SK-MEL-5 (cell line): ENCODE data around the gene COMTD1. TPM values are rescaled to one million over a fixed set of nuclear protein-coding genes. Genes with fewer than 3 reads are reported as not detected.
"Not testable (repeated sequence)": the region's sequence is repeated elsewhere in the genome, so short reads cannot be mapped to it uniquely, and the experiment has no call there.

ENCODE experiments used
- DNase-seq: peaks from one replicate; pipeline ENCODE4 v3.0.0-alpha.2; 2016; ENCODE audit warnings: low read depth, low spot score
- in situ Hi-C: cut with HindIII; loops from 2 replicates; pipeline ENCODE4 v1.10.0; 2016; ENCODE audit warnings: low sequenced_read_pairs, high pct_unique_total_duplicates, low pct_unique_long_range_greater_than_20kb
- total RNA-seq: library from RNA; depleted of rRNA; stranded (reverse); fragments of >200 nt; shearing (Covaris generic); gene quantifications from 2 replicates; pipeline ENCODE4 v1.2.3, GENCODE V29; 2014

COMTD1 gene
- total RNA-seq, 1 experiment from 2014 or later, result 15.5 TPM

GRCh38 chr10:75205908-75206307, 29.8 kb downstream of the COMTD1 start:
- in situ Hi-C loops, result no loop called here
- DNase-seq, result no peak

GRCh38 chr10:75203724-75204123, 32.0 kb downstream of the COMTD1 start:
- in situ Hi-C loops, result no loop called here

GRCh38 chr10:75203046-75203620, 32.6 kb downstream of the COMTD1 start:
- in situ Hi-C loops, DNase-seq: not testable (repeated sequence)

More at GRCh38 chr10:75203724-75204123, 32.0 kb downstream of the COMTD1 start:
- peak; percentile 16 for DNase-seq

GRCh38 chr10:75202321-75203045, 33.3 kb downstream of the COMTD1 start:
- no peak for DNase-seq
- in situ Hi-C loops, result no loop called here

- in situ Hi-C loops, result no loop called here
- no peak for DNase-seq
These were observed 33.9 kb downstream of the COMTD1 start for GRCh38 chr10:75201793-75202307.

GRCh38 chr10:75199949-75200348, 35.8 kb downstream of the COMTD1 start:
- in situ Hi-C loops, DNase-seq: not testable (repeated sequence)

DNA sequence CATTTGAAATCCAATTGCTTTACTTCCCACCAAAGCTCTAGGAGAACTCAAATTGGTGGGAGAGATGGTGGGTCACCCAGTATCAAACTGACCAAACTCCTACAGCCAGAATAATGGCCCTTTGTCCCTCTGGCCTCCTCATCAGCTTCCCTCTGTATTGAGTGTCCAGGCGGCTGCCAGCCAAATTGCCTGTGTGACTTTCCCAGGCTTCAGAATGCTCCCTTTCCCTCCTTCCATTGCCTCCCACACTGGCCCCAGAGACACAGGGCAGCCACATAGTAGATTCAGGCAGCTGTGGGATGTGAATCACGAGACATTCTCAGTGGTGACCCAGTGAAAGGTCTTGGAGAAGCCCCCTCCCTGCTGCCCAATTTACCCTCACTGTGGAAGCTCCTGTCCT, 37.9 kb downstream of the COMTD1 start:
- in situ Hi-C loops, result no loop called here
- DNase-seq, result peak; percentile 46

- no peak for DNase-seq
- in situ Hi-C loops, result no loop called here
These were observed 38.7 kb downstream of the COMTD1 start for GRCh38 chr10:75197066-75197465.

DNA sequence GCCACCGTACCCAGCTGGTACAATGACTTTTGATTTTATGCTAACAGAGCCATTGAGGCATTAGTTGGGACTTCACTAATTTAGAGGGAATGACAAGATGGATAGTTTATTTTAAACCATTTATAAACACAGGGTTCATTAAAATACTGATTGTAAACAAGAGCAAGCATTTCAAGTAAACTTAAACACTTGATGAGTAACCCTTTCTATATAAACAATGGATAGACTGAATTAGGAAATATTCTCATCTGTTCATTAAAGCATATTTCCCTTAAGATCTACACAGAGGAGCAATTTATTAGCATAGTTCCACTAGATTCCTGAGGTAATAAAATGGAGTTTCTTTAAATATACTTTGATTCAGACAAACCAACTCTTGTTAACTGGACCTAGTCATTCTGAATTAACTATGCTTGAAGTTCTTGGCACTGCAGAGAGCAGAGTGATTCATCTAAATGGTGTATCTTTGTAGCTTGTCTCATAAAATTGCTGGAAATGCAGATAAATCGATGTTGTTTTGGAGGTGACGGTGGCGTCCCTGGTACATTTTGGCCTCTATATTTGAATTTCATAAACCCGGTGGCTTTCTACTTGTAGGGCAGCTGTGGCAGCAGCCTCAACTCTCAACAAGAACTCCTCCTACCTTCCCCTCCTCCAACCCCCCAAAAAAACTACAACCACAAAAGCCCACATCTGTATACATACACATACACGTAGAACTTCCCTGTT, 40.6 kb downstream of the COMTD1 start:
- peak; percentile 49 for DNase-seq
- in situ Hi-C loops, result no loop called here

DNA sequence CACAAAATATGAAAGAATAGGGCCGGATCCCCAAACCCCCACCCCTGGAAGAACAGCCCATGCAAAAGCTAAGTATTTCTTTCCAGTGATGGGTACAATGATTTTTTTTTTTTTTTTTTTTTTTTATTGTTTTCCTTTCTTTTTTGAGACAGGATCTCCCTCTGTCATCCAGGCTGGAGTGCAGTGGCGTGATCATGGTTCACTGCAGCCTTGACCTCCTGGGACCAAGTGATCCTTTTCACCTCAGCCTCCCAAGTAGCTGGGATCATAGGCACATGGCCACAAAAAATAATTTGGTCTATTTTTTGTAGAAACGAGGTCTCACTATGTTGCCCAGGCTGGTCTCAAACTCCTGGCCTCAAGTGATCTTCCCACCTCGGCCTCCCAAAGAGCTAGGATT, 41.1 kb downstream of the COMTD1 start:
- DNase-seq, in situ Hi-C loops: not testable (repeated sequence)

DNA sequence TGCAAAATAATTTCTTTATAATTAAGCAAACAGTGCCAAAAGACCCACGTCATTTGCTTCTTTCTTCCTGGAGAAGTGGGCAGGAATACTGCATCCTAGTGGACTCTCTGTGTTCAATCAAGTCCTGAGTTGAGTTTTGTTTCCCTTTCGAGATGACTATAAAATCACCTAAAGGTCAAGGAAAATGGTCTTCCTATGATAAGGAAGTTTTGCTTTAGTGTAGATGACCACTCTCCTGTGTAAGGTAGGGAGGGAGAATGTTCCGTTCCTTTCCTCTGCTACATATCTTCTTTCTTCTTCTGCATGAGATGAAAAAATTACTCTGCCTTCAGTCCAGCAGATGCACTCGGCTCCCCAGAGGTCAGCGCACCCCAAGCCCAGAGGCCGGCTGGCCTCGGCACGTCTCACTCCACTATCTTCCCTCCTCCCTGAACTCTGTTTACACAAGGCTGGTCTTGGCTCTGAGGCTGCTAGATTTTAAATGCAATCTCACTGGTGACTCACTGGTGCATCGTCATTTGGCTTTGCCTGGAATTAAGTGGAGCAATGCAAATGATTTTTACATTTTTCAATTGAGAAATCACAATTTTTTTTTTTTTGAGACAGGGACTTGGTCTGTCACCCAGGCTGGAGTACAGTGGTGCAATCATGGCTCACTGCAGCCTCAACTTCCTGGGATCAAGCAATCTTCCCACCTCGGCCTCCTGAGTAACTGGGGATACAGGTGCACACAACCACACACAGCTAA, 43.8 kb downstream of the COMTD1 start:
- no peak for DNase-seq

GRCh38 chr10:75189266-75190096, 46.3 kb downstream of the COMTD1 start:
- DNase-seq, result no peak
- in situ Hi-C loops, result no loop called here

More for the DNA sequence above, 43.8 kb downstream of the COMTD1 start:
- in situ Hi-C loops, result no loop called here

GRCh38 chr10:75188522-75188921, 47.2 kb downstream of the COMTD1 start:
- in situ Hi-C loops, DNase-seq: not testable (repeated sequence)

DNA sequence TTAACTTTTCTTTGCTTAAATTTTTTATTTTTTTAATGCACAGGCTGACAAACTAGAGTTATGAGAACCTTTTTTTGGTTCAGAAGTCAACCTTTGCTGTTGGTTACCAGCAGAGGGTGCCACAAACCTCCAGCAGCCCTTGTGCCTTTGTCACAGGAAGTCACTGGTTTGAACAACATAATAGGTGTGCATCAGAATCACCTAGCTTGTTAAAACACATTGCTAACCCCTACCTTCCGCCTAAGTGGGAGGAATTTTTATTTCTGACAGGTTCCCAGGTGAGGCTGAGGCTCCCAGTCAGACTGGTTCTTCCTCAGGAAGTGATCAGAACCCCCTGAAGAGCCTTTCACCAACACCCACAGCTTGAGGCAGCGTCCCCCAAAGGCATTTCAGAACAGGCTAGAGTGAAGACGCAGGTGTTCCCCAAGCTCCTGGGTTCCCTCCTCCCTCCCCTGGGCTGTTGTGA, 47.8 kb downstream of the COMTD1 start:
- in situ Hi-C loops, result no loop called here
- peak; percentile 67 for DNase-seq

GRCh38 chr10:75186310-75186709, 49.4 kb downstream of the COMTD1 start:
- DNase-seq, result no peak
- in situ Hi-C loops, result no loop called here
